AG04449 (cell line): Measurements from ENCODE around the gene SV2C.
A peak's percentile ranks its signal among the peaks of the same experiment; 100 is the strongest.

Experiments used
- CTCF ChIA-PET: fragments of 350-600 bp; formaldehyde crosslinking; extraction: SDS; loops from one replicate; lab custom pipeline; 2021; ENCODE audit warnings: antibody characterized with exemption; lab: Yijun Ruan, JAX
- POLR2A ChIA-PET: fragments of 400-600, 350-600 bp; formaldehyde crosslinking; extraction: SDS; loops from one replicate; lab custom pipeline; 2020; ENCODE audit warnings: antibody characterized with exemption, inconsistent platforms; lab: Yijun Ruan, JAX
- DNase-seq: peaks from one replicate; pipeline ENCODE4 v3.0.0-alpha.2; 2010; ENCODE audit warnings: low read depth, low spot score
- H3K4me3 ChIP-seq: 2 replicates; pipeline ENCODE4 v1.5.1; 2011; ENCODE audit warnings: low read depth, mild to moderate bottlenecking, control low read depth, low read length
- TF ChIP-seq, protein P1 (sequence below): IDR thresholded peaks from one replicate; pipeline ENCODE4 v1.5.1; 2011; ENCODE audit warnings: mild to moderate bottlenecking, moderate library complexity, low read length, control low read depth, inconsistent platforms; ENCODE audit not compliant: insufficient read depth; ENCODE audit errors: missing control alignments

Gene SV2C

DNA sequence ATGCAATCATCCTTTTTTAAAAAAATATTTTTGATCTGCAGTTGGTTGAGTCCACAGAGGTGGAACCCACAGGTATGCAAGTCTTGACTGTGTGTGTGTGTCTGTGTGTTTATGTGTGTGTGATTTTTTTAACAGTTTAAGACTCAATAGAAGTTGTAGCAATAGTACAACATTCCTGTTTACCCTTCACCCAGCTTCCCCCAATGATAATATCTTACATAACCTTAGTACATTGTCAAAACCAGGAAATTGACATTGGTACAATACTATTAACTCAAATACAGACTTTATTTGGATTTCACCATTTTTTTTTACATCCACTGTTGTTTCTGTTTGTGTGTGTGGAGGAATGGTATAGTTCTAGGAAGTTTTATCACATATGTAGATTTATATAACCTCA is 81.8 kb downstream of the SV2C start:
- ChIA-PET POLR2A (no interaction called here), CTCF (interaction anchor here (1.7 kb wide), 1 partner anchor 11 kb away, joined by 5 read pairs; no protein-coding TSS in a partner anchor)
- no peak overlapping the region for H3K4me3 ChIP-seq
- DNase-seq = no peak
- TF ChIP-seq, protein P1, sequence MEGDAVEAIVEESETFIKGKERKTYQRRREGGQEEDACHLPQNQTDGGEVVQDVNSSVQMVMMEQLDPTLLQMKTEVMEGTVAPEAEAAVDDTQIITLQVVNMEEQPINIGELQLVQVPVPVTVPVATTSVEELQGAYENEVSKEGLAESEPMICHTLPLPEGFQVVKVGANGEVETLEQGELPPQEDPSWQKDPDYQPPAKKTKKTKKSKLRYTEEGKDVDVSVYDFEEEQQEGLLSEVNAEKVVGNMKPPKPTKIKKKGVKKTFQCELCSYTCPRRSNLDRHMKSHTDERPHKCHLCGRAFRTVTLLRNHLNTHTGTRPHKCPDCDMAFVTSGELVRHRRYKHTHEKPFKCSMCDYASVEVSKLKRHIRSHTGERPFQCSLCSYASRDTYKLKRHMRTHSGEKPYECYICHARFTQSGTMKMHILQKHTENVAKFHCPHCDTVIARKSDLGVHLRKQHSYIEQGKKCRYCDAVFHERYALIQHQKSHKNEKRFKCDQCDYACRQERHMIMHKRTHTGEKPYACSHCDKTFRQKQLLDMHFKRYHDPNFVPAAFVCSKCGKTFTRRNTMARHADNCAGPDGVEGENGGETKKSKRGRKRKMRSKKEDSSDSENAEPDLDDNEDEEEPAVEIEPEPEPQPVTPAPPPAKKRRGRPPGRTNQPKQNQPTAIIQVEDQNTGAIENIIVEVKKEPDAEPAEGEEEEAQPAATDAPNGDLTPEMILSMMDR = no peak

DNA sequence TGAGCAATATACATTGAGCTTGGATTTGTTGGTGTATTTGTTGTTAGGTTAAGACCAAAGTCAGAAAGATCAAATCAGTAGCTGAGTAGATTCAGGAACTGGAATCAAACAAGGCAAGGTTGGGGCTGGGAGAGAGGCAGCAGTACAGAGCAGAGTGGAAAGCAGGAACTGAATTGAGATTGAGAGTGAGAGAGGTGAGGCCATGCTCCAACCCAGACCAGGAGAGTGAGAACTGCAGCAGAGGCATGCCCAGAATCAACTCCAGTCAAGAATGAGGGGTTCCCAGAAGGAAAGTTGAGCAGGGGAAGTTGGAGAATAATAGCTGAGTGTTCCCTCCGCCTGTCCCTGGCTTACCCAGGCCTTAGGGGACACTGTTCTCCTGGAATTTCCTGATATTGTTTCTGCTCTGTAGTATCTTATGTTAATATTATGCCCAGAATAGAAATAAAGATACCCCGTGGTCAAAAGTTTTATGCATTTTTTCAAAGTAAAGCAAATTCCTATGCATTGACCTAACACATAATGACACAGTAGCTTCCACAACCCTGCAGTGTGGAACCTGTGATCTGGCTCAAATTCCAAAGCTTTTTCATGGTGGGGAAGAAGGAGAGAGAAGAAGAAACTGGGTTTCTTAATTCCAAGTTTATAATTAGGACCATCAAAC is 82.7 kb downstream of the SV2C start:
- no peak overlapping the region for H3K4me3 ChIP-seq
- TF ChIP-seq, protein P1 = no peak
- peak; percentile 2 for DNase-seq
- POLR2A ChIA-PET = no interaction called here
- CTCF ChIA-PET = interaction anchor here (1.9 kb wide), 1 partner anchor 9 kb away, joined by 16 read pairs; no protein-coding TSS in a partner anchor

DNA sequence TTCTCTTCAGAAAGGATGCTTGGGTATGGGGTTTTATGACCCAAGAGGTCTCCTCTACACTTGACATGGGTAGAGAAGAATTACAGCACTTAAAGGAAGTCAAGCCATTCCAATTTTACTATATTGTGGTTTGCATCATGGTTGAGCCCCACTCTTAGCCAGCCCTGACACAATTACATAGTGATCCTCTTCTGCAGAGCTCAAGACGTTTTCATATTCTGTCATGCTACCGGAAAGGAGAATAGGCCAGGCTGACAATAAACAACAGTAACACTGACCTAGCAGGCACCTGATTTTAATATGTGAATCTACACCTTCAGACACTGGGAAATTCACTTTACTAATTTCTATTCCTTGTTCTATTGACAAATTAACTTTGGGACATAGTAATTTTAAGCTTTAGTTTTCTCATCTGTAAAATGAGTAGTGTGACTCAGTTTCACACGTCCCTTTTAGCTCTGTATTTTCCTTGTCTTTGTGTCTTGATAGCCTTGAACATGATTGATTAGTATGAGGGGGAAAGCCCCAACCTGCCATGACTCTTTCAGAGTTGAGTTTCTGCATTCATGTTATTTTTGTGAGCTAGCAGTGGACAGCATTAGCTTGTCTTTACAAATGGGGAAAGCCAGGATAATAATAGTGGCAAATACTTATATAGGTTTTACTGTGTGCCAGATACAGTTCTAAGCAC is 83.8 kb downstream of the SV2C start:
- TF ChIP-seq, protein P1 = no peak
- POLR2A ChIA-PET = no interaction called here
- no peak overlapping the region for H3K4me3 ChIP-seq
- no peak for DNase-seq
- CTCF ChIA-PET = interaction anchor here (1.1 to 1.9 kb wide), 2 partner anchors 8 to 9 kb away, joined by 3 to 16 read pairs; no protein-coding TSS in a partner anchor

DNA sequence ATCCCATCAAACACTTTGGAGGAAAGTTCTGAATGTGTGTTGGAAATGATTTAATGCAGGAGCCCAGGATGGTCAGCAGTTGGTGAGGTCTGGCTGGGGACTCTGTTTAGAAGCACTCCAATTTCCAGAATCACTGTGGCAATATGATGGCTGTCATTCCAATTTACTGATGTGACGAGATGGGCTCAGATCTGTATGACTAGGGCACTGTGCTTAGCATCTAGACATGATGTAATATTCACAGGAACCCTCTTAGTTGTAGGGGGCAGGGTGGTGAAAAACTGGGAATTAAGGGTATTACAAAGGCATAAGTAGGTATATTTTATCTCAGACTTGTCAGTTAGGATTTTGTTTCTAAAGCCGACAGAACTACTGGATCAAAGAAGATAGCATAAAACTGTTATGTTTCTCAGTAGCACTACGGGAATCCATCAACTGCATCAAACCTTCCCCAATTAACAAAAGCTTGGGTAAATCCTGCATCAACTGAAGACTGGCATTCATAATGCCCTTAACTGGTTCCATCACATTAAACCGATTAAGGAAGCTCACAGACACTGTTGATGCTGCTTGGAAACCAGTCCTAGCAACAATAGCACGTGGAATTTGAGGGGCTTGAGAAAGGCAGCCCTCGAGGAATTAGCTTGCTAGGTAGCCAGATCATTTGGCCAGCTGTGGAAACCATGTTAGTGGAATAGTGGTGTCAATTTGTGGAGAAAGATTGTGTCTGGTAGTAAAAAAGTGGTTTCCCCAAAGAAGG is 86.1 kb downstream of the SV2C start:
- ChIA-PET POLR2A (no interaction called here), CTCF (no interaction called here)
- TF ChIP-seq, protein P1 = no peak
- DNase-seq = no peak
- no peak overlapping the region for H3K4me3 ChIP-seq

DNA sequence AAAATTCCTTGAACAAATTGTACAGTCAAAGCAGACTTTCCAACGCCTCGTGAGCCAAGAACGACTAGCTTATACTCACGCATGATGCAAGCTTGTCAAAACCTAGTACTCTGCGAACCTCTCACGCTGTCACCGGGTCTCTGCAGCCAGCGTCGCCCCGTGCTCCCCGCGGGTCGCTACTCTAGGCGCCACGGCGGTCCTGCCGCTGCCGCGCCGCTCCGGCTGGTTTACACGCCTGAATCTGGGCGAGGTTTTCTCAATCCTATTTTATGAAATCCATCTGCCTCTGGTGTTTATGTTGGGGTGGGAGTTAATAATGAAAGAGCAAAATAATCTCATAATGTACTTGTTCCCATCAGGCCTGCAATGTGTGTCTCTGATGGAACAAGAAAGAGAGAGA is 90.9 kb downstream of the SV2C start:
- TF ChIP-seq, protein P1 = no peak
- H3K4me3 ChIP-seq = no peak overlapping the region
- POLR2A ChIA-PET = no interaction called here
- CTCF ChIA-PET = interaction anchor here (1.2 to 1.7 kb wide), 3 partner anchors 8 to 45 kb away, joined by 3 to 16 read pairs (median 3); no protein-coding TSS in a partner anchor
- DNase-seq = no peak
